IPS DF 6.9 (cell line): ENCODE results near the gene PDE1A.

Source experiments
- DNase-seq: peaks from one replicate; pipeline ENCODE4 v3.0.0-alpha.2; 2013; ENCODE audit warnings: low read depth, low spot score
- H3K27ac ChIP-seq: one replicate; pipeline ENCODE4 v1.5.1; 2013; ENCODE audit warnings: low read length, control low read depth
- H3K27me3 ChIP-seq: 2 replicates; pipeline ENCODE4 v1.6.1; 2013; ENCODE audit warnings: mild to moderate bottlenecking, low read length; ENCODE audit not compliant: control insufficient read depth, insufficient read depth
- H3K36me3 ChIP-seq: 2 replicates; pipeline ENCODE4 v1.6.1; 2013; ENCODE audit warnings: low read length; ENCODE audit not compliant: control insufficient read depth, insufficient read depth
- H3K4me1 ChIP-seq: 2 replicates; pipeline ENCODE4 v1.6.1; 2013; ENCODE audit warnings: low read length; ENCODE audit not compliant: control insufficient read depth, insufficient read depth
- H3K4me3 ChIP-seq: 2 replicates; pipeline ENCODE4 v1.5.1; 2013; ENCODE audit warnings: mild to moderate bottlenecking, low read length
- H3K9me3 ChIP-seq: 2 replicates; pipeline ENCODE4 v1.6.1; 2013; ENCODE audit warnings: low read length, inconsistent platforms; ENCODE audit not compliant: control insufficient read depth, insufficient read depth
- WGBS: extraction: QIAGEN DNeasy Blood & Tissue Kit; methylation state at CpG from one replicate; pipeline ENCODE4 v1.1.7; 2013; ENCODE audit warnings: mixed read lengths, missing lambda C conversion rate; ENCODE audit not compliant: insufficient read length, insufficient coverage; 5-methylcytosine and 5-hydroxymethylcytosine counted together

PDE1A gene

GRCh38 chr2:182444170-182444569 lies 17.3 kb upstream of the PDE1A start:
- H3K27me3 ChIP-seq, result no peaks in the 10 kb centered on the region
- H3K4me1 ChIP-seq, result peaks cover 2% of the 10 kb centered on the region; the same call in 1 of the 2 replicates
- no peak for DNase-seq
- no peak overlapping the region for H3K27ac ChIP-seq
- no peak overlapping the region for H3K4me3 ChIP-seq
- no peaks in the 10 kb centered on the region for H3K36me3 ChIP-seq
- H3K9me3 ChIP-seq, result no peaks in the 10 kb centered on the region

GRCh38 chr2:182436252-182436651 lies 9.4 kb upstream of the PDE1A start:
- Histone ChIP-seq H3K4me1 (no peaks in the 10 kb centered on the region), H3K27me3 (no peaks in the 10 kb centered on the region), H3K36me3 (no peaks in the 10 kb centered on the region), H3K27ac (no peak overlapping the region), H3K9me3 (no peaks in the 10 kb centered on the region), H3K4me3 (no peak overlapping the region)
- no peak for DNase-seq
- no CpG with 5 or more reads among the region's 1 CpG for WGBS

- WGBS, result no CpG with 5 or more reads among the region's 1 CpG
- no peak for DNase-seq
These were observed 8.9 kb upstream of the PDE1A start for GRCh38 chr2:182435754-182436153.

GRCh38 chr2:182432051-182432450 lies 5.2 kb upstream of the PDE1A start:
- Histone ChIP-seq H3K9me3 (no peaks in the 10 kb centered on the region), H3K36me3 (no peaks in the 10 kb centered on the region), H3K4me1 (no peaks in the 10 kb centered on the region), H3K27me3 (no peaks in the 10 kb centered on the region), H3K27ac (no peak overlapping the region), H3K4me3 (no peak overlapping the region)
- no CpG with 5 or more reads among the region's 1 CpG for WGBS
- DNase-seq, result no peak

More at GRCh38 chr2:182435754-182436153, 8.9 kb upstream of the PDE1A start:
- Histone ChIP-seq H3K4me1 (no peaks in the 10 kb centered on the region), H3K27ac (no peak overlapping the region), H3K27me3 (no peaks in the 10 kb centered on the region), H3K9me3 (no peaks in the 10 kb centered on the region), H3K36me3 (no peaks in the 10 kb centered on the region), H3K4me3 (no peak overlapping the region)

- Histone ChIP-seq H3K27ac (no peak overlapping the region), H3K27me3 (no peaks in the 10 kb centered on the region), H3K4me3 (no peak overlapping the region), H3K36me3 (no peaks in the 10 kb centered on the region), H3K9me3 (no peaks in the 10 kb centered on the region), H3K4me1 (no peaks in the 10 kb centered on the region)
- WGBS, result no CpG with 5 or more reads among the region's 1 CpG
- no peak for DNase-seq
These were observed 1.6 kb upstream of the PDE1A start for GRCh38 chr2:182428476-182428875.

- no peaks in the 10 kb centered on the region for H3K36me3 ChIP-seq
- no peak for DNase-seq
- H3K4me1 ChIP-seq, result no peaks in the 10 kb centered on the region
- H3K9me3 ChIP-seq, result no peaks in the 10 kb centered on the region
- H3K27ac ChIP-seq, result no peak overlapping the region
- WGBS, result no CpG with 5 or more reads among the region's 8 CpGs
- no peak overlapping the region for H3K4me3 ChIP-seq
- H3K27me3 ChIP-seq, result no peaks in the 10 kb centered on the region
These were observed 536 bp downstream of the PDE1A start for GRCh38 chr2:182426082-182426917.

GRCh38 chr2:182422864-182423263 lies 4.0 kb downstream of the PDE1A start:
- H3K4me3 ChIP-seq, result no peak overlapping the region
- H3K4me1 ChIP-seq, result no peaks in the 10 kb centered on the region
- no peaks in the 10 kb centered on the region for H3K27me3 ChIP-seq
- no peak overlapping the region for H3K27ac ChIP-seq
- H3K36me3 ChIP-seq, result no peaks in the 10 kb centered on the region
- DNase-seq, result no peak
- WGBS, result no CpG with 5 or more reads among the region's 3 CpGs
- H3K9me3 ChIP-seq, result no peaks in the 10 kb centered on the region

- Histone ChIP-seq H3K27me3 (no peaks in the 10 kb centered on the region), H3K4me3 (no peak overlapping the region), H3K36me3 (no peaks in the 10 kb centered on the region), H3K9me3 (no peaks in the 10 kb centered on the region), H3K4me1 (no peaks in the 10 kb centered on the region), H3K27ac (no peak overlapping the region)
- no CpG with 5 or more reads among the region's 5 CpGs for WGBS
- DNase-seq, result no peak
These were observed 6.2 kb downstream of the PDE1A start for GRCh38 chr2:182420669-182421068.

- Histone ChIP-seq H3K4me1 (no peaks in the 10 kb centered on the region), H3K27ac (no peak overlapping the region), H3K9me3 (no peaks in the 10 kb centered on the region), H3K4me3 (no peak overlapping the region), H3K27me3 (no peaks in the 10 kb centered on the region), H3K36me3 (no peaks in the 10 kb centered on the region)
- no CpG with 5 or more reads among the region's 5 CpGs for WGBS
- DNase-seq, result no peak
These were observed 10.0 kb downstream of the PDE1A start for GRCh38 chr2:182416861-182417260.

- Histone ChIP-seq H3K27ac (no peak overlapping the region), H3K36me3 (no peaks in the 10 kb centered on the region), H3K9me3 (no peaks in the 10 kb centered on the region), H3K27me3 (no peaks in the 10 kb centered on the region), H3K4me1 (no peaks in the 10 kb centered on the region), H3K4me3 (no peak overlapping the region)
- 100% methylated on average over 2 of the region's 4 CpGs for WGBS
- no peak for DNase-seq
These were observed 10.6 kb downstream of the PDE1A start for GRCh38 chr2:182416191-182416590.

GRCh38 chr2:182415771-182416170 lies 11.1 kb downstream of the PDE1A start:
- Histone ChIP-seq H3K27ac (no peak overlapping the region), H3K9me3 (no peaks in the 10 kb centered on the region), H3K4me3 (no peak overlapping the region), H3K27me3 (no peaks in the 10 kb centered on the region), H3K36me3 (no peaks in the 10 kb centered on the region), H3K4me1 (no peaks in the 10 kb centered on the region)
- no peak for DNase-seq
- WGBS, result no CpG with 5 or more reads among the region's 1 CpG
